ENCODE results near the gene HDDC3.

DNA sequence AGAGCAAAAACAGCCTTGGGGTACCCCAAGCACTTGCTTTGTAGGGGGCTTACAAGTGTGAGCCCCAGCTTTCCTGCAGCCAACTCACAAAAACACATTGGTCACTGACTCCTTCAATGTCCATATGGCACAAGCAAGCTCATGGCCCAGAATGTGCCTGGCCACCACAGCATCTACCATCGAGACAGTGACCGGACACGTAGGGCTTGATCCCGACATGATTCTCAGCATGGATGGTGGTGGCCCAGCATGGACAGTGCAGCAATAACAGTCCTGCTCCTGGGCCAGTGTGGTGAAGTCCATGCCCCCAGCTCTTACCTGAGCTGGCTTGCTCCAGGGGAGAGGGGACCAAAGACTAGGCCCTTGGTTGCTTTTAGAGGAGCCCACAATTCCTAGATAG is 8.7 kb upstream of the HDDC3 start:
- no peak for TF ChIP-seq EZH2 (IDR thresholded peaks at IDR 0.05; ENCODE audit: insufficient read depth, poor library complexity, severe bottlenecking)
- no peak for TF ChIP-seq EZH2phosphoT487 (IDR thresholded peaks at IDR 0.05; ENCODE audit: insufficient read depth, low read depth)
